GM15510 (cell line): ENCODE results near the gene TNKS2.
A peak's percentile ranks its signal among the peaks of the same experiment; 100 is the strongest.

Experiments used
- POLR2A ChIP-seq: IDR thresholded peaks from 3 replicates; pipeline ENCODE4 v1.6.1; 2011; ENCODE audit warnings: borderline replicate concordance; ENCODE audit not compliant: insufficient read length; ENCODE audit errors: extremely low read depth

Gene TNKS2

DNA sequence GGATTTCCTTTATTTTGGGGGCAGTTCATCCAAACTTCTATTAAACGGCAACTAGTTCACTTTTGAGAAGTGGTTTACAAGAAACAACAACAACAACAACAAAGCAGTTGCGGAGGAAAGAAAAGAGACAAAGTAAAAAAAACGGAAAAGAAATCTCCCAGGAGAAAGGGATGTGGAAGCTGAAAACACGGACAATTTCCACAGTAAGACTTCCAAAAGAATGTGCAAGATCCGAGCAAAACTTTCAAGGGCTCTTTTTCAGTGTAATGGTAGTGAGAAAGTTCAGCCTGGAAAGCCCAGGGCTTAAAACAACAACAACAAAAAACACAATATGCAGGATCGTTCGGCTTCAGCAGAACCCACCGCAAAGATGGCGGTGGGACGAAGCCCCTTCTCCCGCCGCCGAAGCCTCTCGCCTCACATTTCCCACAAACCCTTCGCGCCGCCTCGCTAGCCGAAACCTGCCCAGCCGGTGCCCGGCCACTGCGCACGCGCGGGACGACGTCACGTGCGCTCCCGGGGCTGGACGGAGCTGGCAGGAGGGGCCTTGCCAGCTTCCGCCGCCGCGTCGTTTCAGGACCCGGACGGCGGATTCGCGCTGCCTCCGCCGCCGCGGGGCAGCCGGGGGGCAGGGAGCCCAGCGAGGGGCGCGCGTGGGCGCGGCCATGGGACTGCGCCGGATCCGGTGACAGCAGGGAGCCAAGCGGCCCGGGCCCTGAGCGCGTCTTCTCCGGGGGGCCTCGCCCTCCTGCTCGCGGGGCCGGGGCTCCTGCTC, at the start of gene TNKS2:
TNKS2 (plus strand) TSS at position 553 of the 775 bp plus-strand sequence. CDS start 265 bp downstream, outside the sequence.
- peak; percentile 87 for TF ChIP-seq POLR2A

DNA sequence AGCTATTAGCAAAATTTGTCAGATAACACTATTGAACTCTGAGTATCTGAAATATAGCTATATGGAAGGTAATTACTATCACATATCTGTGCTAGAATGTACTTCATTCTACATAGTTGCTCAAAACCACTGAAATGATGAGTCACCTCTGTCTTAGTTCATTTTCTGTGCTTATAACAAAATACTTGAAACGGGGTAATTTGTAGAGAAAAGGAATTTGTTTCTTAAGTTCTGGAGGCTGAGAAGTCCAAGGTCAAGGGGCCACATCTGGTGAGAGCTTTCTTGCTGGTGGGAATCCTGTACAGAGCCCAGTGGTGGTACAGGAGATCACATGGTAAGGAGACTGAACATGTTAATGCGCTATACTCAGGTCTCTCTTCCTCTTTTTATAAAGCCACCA, 41.9 kb upstream of the TNKS2 start:
- TF ChIP-seq POLR2A: no peak

DNA sequence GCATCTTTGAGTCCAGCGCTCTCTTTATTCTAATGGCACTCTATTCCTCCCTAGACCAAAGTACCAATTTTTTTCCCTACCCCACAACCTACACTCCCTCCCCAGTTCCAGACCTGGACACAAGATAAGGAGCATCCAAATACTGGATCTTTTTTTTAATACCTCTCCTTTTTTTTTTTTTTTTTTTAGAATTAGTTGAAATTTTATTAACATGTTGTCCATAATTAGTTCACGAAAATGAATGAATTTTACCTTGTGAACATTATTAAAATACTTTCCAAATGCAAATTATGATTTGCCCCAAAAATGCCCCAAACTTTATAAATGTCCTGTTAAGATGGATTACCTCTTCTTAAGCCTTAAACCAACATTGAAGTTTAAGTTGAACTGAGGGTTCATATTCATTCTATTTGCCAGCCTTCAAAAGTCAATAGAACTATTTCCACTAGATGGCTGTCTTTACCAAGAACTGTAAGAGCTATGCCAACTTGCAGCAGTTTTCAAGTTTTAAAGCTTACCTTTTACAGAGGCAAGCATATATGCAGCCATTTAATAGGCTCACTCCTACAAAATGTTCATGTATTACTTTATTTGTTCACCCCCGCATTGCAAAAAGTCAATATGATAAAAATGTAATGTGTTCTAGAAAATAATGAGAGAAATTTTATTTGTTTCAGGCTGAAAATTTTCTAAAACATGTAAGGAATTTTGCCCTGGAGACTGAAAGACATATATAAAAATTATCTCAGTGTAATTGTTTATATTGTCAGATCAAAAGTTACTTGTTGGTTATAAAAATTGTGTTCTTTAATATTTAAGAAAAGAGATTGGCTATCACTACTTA, 39.7 kb upstream of the TNKS2 start:
- no peak for TF ChIP-seq POLR2A

- no peak for TF ChIP-seq POLR2A
Measured at GRCh38 chr10:91759581-91759986, 38.6 kb upstream of the TNKS2 start.

DNA sequence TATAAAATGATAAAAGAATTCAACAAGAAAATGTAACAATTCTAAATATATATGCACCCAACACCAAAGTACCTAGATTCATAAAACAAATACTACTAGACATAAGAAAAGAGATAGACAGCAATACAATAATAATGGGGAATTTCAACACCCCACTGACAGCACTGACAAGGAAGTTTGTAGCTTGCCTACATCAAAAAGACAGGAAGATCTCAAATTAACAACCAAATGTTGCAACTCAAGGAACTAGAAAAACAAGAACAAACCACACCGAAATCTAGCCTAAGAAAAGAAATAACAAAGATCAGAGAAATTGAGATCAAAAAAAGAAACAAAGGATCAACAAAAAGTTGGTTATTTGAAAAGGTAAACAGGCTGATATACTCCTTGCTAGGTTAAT, 36.5 kb upstream of the TNKS2 start:
- TF ChIP-seq POLR2A: no peak

GRCh38 chr10:91762878-91763277, 35.3 kb upstream of the TNKS2 start:
- TF ChIP-seq POLR2A: no peak

- TF ChIP-seq POLR2A: no peak
Measured at GRCh38 chr10:91766676-91767075, 31.6 kb upstream of the TNKS2 start.

DNA sequence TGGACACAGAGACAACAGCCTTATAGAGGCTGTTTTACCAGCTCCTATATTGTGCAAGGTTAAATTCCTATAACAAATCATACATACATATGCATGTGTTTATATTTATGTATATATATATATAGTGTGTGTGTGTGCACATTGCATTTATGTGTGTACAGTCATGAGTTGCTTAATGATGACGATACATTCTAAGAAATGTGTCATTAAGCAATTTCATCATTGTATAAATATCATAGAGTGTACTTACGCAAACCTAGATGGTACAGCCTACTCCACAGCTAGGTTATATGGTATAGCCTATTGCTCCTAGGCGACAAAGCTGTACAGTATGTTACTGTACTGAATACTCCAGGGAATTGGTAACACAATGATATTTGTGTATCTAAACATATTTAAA, 30.1 kb upstream of the TNKS2 start:
- TF ChIP-seq POLR2A: no peak

- no peak for TF ChIP-seq POLR2A
Measured at GRCh38 chr10:91771907-91772306, 26.3 kb upstream of the TNKS2 start.

GRCh38 chr10:91772461-91772860, 25.8 kb upstream of the TNKS2 start:
- TF ChIP-seq POLR2A: no peak

DNA sequence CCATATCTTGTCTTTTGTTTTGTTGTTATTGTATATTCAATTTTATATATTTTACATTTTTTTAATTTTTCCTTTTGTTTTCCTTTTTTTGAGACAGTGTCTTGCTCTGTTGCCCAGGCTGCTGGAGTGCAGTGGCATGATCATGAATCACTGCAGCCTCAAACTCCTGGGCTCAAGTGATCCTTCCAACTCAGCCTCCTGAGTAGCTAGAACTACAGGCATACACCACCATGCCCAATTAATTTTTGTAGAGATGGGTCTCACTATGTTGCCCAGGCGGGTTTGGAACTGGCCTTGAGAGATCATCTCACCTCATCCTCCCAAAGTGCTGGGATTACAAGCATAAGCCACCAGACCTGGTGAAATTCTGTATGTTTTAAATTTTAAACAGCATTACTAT, 25.4 kb upstream of the TNKS2 start:
- TF ChIP-seq POLR2A: no peak

GRCh38 chr10:91774571-91774970, 23.7 kb upstream of the TNKS2 start:
- TF ChIP-seq POLR2A: no peak

- no peak for TF ChIP-seq POLR2A
Measured at GRCh38 chr10:91775731-91776130, 22.5 kb upstream of the TNKS2 start.

GRCh38 chr10:91776266-91776665, 22.0 kb upstream of the TNKS2 start:
- no peak for TF ChIP-seq POLR2A

DNA sequence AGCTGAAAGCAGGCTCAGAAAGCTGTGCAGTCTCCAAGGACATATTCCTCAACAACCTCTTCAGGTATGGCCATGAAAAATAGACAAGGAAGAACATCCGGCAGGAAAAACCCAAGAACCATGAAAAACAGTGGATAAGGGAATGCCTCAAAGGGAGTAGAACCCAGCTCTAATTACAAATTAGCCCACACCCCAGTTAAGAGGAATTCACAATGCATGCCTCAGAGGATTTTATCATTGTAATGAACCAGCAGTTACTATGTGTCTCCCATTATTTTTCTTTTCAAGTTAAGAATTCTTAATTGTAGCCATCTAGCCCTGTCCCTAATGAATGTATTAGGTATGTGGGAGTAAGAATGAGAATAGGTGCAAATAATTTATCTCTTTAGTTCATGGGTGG, 19.7 kb upstream of the TNKS2 start:
- no peak for TF ChIP-seq POLR2A
